Measurements from ENCODE around the gene WDPCP.
"Not testable (repeated sequence)": the region's sequence is repeated elsewhere in the genome, so short reads cannot be mapped to it uniquely, and the experiment has no call there.

Gene WDPCP

DNA sequence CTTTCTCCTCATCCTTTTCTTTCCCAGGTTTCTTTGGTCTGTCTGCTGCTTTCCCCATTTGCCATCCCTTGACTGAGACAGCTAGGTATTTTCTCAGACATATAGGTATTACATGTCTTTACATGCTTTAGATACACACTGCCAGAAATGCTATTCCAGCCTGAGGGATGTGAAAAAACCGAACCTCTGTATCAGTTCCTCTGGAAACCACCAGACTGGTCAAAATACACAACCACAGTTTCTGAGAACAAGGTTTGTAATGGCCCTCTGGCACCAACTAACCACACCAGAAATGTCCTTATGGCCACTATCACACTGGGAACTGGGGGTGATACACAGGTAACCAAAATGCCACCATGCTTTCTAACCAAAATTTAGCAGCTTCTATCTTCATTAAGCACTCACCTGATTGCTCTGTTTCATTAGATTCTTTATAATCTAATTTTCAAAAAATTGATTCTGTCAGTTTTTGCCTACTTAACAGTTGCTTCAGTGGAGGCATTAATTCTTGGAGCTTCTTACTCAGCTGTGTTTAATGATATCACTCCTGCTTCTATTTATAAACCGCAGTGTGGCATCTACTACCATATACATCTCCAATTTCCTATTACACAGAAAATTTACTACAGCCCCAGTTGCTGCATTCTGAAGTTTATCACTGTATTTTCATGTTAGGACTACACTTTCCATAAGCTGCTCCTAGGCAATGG, 243.5 kb downstream of the WDPCP start:
- DNase-seq = no peak

DNA sequence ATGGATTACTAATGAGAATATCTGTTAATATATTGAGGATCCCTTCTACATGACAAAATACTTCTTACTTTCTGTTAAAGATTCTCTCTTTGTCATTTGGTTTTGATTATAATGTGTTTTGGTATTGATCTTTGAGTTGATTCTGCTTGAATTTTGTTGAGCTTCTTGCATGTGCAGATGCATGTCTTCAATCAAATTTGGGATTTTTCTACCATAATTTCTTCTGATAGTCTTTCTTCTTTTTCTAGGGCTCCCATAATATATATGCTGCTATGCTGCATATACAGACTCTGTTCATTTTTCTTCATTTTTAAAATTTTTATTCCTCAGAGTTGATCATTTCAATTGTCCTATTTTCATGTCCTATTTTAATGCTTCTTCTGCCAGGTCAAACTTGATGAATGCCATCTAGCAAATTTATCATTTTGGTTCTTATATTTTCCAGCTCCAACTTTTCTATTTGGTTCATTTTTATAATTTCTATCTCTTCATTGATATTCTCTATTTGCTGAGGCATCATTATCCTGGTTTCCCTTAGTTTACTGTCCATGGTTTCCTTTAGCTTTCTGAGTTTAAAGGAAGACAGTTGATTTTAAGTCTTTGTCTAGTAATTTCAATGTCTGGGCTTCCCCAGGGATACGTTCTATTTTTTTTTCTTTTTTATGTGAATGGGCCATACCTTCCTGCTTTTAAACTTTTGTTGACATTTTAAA, 244.7 kb downstream of the WDPCP start:
- DNase-seq = no peak

DNA sequence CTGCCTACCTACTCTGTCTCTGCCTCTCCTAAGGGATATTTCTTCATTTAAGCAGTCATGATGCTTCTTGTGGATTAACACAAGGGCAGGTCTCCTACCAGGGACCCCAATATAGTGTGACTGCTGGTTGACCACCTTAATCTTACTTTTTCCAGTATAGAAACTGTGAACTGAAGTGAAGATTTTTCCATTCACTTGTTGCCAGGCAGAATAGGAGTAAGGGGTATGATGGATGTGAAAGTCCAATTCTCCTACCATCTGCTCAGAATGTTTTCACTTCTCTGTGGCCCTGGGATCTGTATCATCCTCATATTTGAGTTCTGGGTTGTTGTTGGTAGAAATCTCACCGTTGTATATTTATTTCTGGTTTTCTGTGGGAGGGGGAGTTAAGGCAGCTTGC, 247.8 kb downstream of the WDPCP start:
- no peak for DNase-seq

DNA sequence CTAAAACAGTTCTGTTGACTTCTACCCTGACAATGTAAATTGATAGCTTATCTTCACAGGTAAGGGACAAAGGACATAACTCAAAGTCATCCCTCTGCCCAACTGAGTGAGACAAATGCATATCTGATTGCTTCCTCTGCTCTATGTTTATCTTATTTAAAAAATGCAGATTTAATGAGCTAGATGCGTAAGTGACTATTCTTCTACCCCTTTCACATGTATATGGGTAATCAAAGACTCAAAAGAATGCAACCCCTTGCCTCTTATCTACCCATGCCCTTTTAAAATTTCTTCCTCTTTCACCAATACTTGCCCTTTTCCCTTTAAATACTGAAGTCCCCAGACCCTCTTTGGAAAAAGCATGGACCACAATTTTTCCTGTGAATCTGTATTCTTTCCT, 253.4 kb downstream of the WDPCP start:
- no peak for DNase-seq

DNA sequence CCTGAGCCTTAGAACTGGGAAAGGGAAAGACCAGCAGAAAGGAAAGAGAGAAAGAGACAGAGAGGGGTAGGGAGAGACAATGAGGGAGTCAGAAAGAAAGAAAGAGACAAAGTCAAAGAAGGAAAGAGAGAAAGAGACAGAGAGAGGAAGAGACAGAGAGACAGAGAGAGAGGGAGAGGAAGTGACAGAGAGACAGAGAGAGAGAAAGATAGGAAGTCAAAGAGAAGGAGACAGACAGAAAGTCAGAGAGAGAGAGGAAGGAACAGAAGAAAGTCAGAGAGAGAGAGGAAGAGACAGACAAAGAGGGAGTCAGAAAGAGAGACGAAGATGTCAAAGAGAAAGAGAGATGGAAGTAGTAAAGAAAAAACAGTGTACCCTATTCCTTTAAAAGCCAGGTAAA, 261.8 kb downstream of the WDPCP start:
- no peak for DNase-seq

DNA sequence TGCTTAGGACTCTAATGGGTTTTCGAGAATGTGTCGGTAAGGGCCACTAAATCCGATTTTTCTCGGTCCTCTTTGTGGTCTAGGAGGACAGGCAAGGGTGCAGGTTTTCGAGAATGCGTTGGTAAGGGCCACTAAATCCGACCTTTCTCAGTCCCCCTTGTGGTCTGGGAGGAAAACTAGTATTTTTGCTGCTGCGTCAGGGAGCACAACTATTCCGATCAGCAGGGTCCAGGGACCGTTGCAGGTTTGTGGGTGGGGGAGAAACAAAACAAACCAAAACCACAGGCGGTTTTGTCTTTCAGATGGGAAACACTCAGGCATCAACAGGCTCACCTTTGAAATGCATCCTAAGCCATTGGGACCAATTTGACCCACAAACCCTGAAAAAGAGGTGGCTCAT, 264.6 kb downstream of the WDPCP start:
- not testable (repeated sequence) for DNase-seq

DNA sequence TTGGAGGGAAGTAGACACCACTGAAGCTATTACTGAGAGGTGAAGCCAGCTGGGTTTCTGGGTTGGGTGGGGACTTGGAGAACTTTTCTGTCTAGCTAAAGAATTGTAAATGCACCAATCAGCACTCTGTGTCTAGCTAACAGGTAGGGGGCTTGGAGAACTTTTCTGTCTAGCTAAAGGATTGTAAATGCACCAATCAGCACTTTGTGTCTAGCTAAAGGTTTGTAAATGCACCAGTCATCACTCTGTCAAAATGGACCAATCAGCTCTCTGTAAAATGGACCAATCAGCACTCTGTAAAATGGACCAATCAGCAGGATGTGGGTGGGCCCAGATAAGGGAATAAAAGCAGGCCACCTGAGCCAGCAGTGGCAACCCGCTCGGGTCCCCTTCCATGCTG, 266.3 kb downstream of the WDPCP start:
- not testable (repeated sequence) for DNase-seq

DNA sequence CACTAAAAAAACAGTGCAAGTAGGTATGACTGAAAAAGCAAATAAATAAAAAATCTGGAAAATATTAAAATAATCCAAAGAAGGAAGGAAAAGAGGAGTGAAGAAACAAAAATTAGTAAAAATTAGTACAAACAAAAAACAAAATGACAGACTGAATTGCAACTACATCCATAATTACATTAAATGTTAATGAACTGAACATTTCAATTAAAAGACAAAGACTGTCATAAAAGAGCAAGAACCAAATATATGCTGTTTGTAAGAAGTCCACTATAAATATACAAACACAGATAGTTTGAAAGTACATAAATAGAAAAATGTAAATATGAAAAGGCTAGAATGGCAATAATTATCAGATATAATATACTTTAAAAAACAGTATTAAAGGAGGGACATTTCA, 267.6 kb downstream of the WDPCP start:
- no peak for DNase-seq

DNA sequence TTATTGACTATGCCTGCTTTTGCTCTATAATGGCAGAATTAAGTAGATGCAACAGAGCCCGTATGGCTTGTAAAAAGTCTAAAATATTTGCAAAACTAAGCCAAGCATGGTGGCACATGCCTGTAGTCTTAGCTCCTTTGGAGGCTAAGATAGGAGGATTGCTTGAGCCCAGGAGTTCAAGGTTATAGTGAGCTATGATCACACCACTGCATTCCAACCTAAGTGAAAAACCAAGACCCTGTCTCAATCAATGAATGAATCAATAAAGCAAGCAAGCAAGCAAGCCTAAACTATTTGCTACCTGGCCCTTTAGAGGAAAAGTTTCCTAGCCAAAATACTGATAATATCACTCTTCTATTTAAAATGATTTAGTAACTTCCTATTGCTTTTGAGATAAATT, 277.7 kb downstream of the WDPCP start:
- no peak for DNase-seq

DNA sequence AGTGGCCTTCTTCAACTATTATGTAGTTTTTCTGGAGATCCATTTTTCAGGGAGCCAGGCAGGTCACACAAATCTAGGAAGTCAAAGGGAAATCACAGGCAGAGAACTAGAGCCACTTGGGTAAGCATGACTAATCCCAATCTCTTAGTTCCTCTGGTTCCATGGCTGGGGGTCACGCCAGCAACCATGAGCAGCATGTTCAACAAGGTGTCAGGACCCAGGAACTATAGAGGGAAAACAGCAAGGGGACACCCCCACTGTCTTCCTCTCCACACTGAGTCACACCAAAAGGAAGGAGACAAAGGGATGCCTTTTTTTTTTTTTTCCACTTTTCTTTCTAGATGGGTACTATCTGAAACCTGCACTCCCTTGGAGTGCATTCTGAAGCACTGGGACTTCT, 286.8 kb downstream of the WDPCP start:
- no peak for DNase-seq

DNA sequence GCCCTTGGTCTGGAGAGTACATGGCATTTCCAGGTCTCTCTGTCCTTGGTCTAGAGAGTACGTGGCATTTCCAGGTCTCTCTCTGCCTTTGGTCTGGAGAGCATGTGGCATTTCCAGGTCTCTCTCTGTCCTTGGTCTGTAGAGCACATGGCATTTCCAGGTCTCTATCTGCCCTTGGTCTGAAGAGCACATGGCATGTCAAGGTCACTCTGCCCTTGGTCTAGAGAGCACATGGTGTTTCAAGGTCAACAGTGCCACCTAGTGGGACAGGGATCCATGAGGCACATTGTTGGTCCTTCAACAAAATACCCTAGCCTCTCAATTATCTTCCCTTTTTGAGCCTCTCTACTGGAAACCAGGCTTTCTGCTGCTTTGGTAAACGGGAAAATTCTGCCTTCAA, 287.4 kb downstream of the WDPCP start:
- DNase-seq = no peak

DNA sequence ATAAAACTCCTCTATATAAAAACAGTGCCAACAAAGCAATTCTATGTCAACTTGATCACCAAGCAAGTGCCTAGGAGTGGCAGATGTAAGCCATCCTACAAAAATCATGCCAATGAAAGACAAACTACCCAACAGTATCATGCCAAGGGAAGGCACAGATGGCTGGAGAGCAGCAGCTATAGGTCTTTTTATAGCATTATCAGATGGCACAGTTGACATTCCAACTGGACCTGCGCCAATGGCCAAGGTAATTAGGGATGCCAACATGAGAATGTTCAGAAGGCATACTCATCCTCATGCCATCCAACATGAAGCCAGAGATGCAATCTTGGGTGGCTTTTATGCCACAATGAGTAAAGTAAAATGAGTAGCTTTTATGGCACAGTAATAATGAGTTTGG, 300.3 kb downstream of the WDPCP start:
- DNase-seq = no peak

DNA sequence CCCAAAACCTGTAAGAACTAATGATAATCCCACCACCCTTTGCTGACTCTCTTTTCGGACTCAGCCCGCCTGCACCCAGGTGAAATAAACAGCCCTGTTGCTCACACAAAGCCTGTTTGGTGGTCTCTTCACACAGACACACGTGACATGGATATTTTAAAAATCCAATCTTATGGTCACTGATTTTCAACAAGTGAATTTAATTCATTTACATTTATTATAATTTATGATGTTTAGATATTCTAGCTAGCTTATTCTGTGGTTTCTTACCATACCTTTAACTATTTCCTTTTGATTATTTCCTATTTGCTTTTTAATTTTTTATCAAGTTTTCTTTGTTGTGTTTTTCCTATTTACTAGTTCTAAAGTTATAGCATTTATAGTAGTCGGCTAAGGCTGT, 301.8 kb downstream of the WDPCP start:
- not testable (repeated sequence) for DNase-seq

DNA sequence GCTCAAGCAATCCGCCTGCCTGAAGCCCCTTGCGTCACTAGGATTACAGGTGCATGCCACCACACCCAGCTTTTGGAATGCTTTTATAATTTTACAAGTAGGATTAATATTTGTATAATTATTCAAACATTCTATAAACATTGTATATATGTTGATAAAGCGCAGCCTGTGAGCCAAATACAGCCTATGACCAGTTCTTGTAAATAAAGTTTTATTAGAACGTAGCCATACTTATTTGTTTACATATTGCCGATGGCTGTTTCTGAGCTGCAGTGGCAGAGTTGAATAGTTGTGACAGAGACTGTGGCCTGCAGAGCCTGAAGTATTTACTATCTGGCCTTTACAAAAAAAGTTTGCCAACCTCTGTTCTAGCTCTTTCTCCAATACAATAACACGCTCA, 305.0 kb downstream of the WDPCP start:
- DNase-seq = no peak

DNA sequence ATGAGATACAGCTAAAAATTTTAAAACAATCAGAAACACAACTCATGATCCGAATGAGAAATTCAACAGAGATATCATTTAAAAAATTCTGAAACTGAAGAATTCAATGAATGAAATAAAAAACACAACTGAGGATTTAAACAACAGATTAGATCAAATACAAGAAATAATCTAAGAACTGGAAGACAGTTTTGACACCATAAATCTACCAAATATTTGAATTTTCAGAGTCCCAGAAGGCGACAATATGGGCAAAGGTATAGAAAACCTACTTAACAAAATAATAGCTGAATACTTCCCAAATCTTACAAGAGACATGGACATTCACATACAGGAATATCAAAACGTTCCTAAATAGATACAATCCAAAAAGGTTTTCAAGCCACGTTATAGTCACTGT, 315.7 kb downstream of the WDPCP start:
- no peak for DNase-seq

DNA sequence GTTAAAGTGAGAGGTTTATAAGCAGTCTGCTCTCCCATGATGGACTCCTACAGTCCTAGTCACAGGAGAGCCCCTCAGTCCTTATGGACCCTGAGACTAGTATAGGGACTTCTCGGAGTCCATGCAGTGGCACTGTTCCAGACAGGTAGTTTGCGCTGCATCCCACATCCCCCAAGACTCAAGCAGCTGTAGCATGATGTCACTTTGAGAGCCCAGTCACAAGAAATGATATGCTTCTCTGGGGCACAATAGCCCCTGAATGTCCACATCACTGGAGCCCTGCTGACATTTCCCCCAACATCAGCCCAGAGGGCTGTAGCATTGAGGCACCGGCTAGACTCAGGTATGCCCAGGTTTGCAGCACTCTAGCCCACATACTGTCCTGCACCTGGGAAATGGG, 317.6 kb downstream of the WDPCP start:
- no peak for DNase-seq

DNA sequence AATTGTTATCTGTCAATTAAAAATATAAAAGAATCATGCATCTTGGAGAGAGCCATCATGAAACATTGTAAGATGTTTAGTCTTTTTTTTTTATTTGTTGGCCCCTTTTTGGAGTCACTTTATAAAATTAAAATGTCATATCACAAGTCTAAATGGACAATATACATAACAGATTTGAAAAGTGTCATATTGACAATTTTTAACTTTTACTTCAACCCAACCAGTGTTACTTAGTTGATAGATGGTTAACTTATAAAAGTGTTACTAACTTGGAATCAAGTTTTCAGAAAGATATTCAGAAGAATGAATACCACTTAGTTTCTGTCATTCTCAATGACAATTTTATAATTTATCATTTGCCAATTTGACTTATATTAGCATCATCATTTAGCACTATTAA, 319.3 kb downstream of the WDPCP start:
- DNase-seq = no peak

DNA sequence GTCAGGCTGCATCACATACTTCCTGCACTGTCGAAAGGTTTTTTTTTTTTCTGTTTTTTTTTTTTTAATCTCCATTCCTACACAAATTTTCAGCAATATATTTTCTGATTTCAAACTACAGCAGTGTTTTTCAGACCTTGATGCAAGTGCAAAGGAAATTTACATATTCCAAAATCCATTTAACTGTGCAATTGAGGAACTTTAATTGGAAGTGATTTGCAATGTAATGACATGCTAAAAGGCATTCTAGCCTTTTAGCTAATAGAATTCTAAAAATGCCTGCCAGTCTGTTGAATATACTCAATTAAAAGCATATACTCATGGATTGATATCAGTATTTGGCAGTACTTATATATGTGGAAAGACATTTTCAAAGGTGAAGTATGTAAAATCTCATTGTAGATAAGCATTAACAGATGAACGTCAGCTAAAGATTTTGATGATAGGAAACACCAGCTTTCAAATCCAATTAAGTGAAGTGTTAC, 327.1 kb downstream of the WDPCP start:
- DNase-seq = no peak

DNA sequence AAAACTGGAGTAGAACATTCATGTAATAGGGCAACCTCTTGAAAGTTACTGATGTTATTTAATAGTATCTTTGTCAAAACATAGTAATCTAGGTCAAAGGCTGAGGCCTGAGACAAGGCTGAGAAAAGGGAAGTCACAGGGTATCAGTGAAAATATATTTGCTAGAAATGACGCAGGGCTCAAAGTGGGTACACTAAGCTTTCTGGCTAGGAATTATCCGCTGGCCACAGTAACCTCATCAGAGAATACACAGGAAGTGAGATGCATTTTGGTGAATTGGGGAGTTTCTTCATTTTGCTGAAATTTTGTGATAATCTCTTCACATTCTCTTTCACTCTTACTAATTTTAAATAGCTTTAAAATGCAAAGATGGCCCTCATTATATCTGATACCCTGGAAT, 330.8 kb downstream of the WDPCP start:
- DNase-seq = no peak

DNA sequence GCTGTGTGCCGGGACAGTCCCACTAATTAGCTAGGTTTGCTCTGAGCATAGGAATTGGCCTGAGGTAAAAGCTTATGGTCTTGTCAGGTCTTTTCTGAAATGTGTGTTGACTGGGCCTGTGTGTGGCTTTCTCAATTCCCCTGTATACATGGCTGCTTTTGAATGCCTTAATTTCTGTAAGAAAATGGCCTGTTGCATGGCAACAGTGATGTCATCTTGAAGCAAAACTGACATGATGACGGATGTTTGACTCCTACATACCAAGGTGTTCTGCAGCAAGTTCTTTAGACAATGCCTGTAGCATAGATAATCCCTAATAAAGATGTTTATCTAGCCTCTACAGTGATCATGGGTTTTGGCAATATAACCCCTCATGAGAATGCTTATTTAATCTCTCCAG, 339.1 kb downstream of the WDPCP start:
- DNase-seq = peak; percentile 83

DNA sequence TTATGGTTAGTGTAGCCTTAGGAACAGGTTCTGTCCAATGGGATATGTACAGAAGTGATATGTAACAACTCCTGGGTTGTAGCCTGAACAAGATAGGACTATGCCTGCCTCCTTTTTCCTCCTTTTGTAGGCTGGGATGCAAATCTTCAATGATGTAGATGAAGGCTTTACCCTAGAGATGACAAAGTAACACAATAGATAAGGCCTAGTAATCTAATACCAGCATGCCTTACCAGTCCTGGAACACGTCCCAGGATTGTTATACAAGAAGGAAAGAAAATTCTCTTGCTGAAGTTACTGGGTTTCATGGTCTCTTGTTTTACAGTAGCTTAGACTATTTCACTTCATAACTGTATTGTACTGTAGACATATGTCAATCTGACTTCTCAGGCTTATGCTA, 345.5 kb downstream of the WDPCP start:
- no peak for DNase-seq

DNA sequence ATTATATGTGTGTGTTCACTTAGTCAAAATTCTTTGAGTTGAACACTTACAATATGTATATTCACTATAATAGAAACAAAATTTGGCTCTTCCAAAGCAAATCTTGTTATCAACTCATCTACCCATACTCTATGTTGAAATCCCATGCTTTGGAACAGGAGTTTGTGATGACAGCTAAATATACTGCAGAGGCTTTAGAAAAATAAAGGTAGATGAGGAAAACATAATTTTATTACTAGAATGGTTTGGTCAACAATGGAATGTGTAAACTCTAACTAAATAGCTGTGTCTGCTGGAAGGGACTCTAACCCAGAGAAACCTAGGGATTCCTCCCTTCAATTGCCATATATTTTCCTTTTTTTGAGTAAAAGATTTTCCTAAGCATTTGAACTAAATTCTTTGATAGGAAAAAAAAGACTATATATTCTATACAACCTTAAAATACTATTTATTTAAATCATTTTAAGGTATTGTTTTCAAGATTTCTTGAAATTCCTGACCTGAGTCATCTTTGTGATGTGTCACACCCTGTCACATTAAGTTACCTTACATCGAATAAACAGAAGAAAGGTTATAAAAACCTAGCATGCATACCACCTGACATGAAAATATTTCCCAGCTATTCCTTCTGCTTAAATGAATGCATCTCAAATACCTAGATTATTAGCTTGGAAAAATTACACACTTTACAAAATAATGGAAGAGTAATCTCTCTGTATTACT, 362.2 kb downstream of the WDPCP start:
- no peak for DNase-seq

DNA sequence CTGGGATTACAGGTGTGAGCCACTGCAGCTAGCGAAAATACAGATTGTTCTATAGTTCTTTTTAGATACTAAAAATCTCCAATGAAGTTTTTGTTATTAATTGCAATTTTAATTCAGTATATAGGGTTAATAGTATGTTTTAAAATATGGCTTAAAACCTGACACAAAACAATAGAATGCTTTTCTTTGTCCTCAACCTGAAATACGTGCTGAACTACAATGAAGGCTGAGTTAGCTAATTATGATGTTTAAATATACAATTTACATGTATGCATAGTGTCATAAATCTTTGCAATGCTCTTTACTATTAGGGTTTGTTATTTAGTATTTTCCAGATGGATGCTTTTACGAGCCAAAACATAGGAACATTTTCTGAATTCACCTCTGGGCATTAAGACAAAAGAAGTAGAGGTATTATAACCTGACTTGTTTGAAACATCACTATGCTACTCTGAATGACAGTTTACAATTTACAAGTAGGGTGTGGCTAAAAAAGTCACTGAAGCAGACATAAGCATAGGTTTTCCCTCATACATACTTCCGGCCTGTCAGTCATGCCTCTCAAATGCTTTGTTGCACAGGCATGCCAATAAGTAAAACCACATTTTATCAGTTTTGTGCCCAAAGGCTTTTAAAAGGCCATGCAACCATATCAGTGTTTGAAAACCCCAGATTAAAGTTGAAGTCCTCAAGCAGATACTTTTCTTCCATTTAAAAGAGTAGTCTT, 369.3 kb downstream of the WDPCP start:
- DNase-seq = no peak

Data from islet precursor cell (in vitro differentiated cells).